Kidney capillary endothelial cell (primary cell): ENCODE measurements around the gene LIPE.

Experiments used
- DNase-seq: peaks from one replicate; pipeline ENCODE4 v3.0.0-alpha.2; 2018; ENCODE audit warnings: low spot score

The LIPE gene

DNA sequence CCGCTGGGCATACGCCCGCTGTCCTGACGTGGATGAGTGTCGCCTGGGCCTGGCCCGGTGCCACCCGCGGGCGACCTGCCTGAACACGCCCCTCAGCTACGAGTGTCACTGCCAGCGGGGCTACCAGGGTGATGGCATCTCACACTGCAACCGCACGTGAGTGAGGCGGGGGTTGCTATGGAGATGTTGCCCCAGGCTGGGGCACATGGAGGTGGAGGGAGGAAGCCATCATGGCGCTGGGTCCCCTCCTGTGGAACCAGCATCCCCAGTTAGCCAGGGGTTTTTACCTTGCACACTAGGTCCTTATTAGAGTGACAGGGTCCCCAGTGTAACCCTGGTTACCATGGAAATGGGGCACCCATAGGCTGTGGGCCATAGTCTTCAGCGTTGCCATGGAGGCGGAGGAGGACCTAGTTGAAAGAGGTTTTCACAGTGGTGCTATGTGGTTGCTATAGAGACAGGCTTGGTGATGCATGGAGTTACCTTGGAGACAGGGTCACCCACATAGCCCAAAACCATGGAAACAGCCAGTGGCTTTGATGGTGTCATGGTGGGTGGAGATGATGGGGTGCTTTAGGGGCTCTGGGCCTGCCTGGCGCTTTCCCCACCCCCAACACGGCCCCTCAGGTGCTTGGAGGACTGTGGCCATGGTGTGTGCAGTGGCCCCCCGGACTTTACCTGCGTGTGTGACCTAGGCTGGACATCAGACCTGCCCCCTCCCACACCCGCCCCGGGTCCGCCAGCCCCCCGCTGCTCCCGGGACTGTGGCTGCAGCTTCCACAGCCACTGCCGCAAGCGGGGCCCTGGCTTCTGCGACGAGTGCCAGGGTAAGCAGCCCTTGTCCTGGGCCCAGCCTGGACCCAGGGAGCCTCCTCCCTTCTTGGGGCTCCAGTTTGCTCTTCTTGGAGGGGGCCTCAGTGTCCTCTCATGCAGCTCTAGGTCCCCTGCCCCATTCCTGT, 74.6 kb downstream of the LIPE start:
- DNase-seq = no peak
